MM.1S (cell line): ENCODE results near the gene GFPT1.

Experiments
- EZH2 ChIP-seq: fragments of 300-600 bp; sonication (generic); optimal IDR thresholded peaks from 2 replicates; pipeline ENCODE3; 2017; ENCODE audit warnings: low read depth, mild to moderate bottlenecking, antibody characterized with exemption, low read length, mixed read lengths
- EZH2phosphoT487 ChIP-seq: fragments of 300-600 bp; sonication (generic); IDR thresholded peaks from 2 replicates; pipeline ENCODE4 v1.6.1; 2018; ENCODE audit warnings: antibody characterized with exemption, low read length
- TF ChIP-seq, protein P1 (sequence below): fragments of 300-600 bp; sonication (generic); IDR thresholded peaks from 2 replicates; pipeline ENCODE4 v1.5.1; 2016; ENCODE audit warnings: antibody characterized with exemption, low read length, mixed read lengths

- TF ChIP-seq, protein P1, sequence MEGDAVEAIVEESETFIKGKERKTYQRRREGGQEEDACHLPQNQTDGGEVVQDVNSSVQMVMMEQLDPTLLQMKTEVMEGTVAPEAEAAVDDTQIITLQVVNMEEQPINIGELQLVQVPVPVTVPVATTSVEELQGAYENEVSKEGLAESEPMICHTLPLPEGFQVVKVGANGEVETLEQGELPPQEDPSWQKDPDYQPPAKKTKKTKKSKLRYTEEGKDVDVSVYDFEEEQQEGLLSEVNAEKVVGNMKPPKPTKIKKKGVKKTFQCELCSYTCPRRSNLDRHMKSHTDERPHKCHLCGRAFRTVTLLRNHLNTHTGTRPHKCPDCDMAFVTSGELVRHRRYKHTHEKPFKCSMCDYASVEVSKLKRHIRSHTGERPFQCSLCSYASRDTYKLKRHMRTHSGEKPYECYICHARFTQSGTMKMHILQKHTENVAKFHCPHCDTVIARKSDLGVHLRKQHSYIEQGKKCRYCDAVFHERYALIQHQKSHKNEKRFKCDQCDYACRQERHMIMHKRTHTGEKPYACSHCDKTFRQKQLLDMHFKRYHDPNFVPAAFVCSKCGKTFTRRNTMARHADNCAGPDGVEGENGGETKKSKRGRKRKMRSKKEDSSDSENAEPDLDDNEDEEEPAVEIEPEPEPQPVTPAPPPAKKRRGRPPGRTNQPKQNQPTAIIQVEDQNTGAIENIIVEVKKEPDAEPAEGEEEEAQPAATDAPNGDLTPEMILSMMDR: no peak
- no peak for TF ChIP-seq EZH2
- TF ChIP-seq EZH2phosphoT487: no peak
These were observed 47.7 kb upstream of the GFPT1 start for GRCh38 chr2:69434753-69435152.
